HepG2 (cell line): ENCODE results near the gene ITGB6. TPM values are rescaled to one million over a fixed set of nuclear protein-coding genes. Genes with fewer than 3 reads are reported as not detected.

Experiments
- ARID2 ChIP-seq: sonication (generic); formaldehyde crosslinking; IDR thresholded peaks from 2 replicates; pipeline ENCODE4 v1.8.1; 2022; ENCODE audit warnings: mild to moderate bottlenecking, missing genetic modification reagents, borderline replicate concordance
- FLYWCH1 ChIP-seq: sonication (generic); formaldehyde crosslinking; IDR thresholded peaks from 2 replicates; pipeline ENCODE4 v1.8.1; 2023; ENCODE audit warnings: mild to moderate bottlenecking, missing genetic modification reagents
- IKZF5 ChIP-seq: IDR thresholded peaks from 2 replicates; pipeline ENCODE4 v1.6.1; 2018; ENCODE audit warnings: missing genetic modification reagents, mild to moderate bottlenecking, missing compliant biosample characterization
- KLF12 ChIP-seq: sonication (generic); formaldehyde crosslinking; IDR thresholded peaks from 2 replicates; pipeline ENCODE4 v1.4.0; 2020; ENCODE audit warnings: missing genetic modification reagents, borderline replicate concordance
- KLF6 ChIP-seq: IDR thresholded peaks from 2 replicates; pipeline ENCODE4 v1.8.0; 2016; ENCODE audit warnings: missing biosample characterization, missing genetic modification reagents
- MBD4 ChIP-seq: IDR thresholded peaks from 2 replicates; pipeline ENCODE4 v1.6.1; 2012; ENCODE audit warnings: low read length, inconsistent platforms, borderline replicate concordance
- MTA1 ChIP-seq: sonication (generic); formaldehyde crosslinking; IDR thresholded peaks from 2 replicates; pipeline ENCODE4 v1.4.0; 2020; ENCODE audit warnings: missing genetic modification reagents, mild to moderate bottlenecking, borderline replicate concordance
- THRA ChIP-seq: sonication (generic); formaldehyde crosslinking; IDR thresholded peaks from 2 replicates; pipeline ENCODE4 v1.4.0; 2020; ENCODE audit warnings: missing genetic modification reagents, borderline replicate concordance
- YY1 ChIP-seq: IDR thresholded peaks from 2 replicates; pipeline ENCODE4 v1.6.1; 2011; ENCODE audit warnings: low read length, low read depth, moderate library complexity, mild to moderate bottlenecking; ENCODE audit not compliant: insufficient read depth, insufficient replicate concordance
- ZBED4 ChIP-seq: sonication (generic); formaldehyde crosslinking; IDR thresholded peaks from 2 replicates; pipeline ENCODE4 v1.4.0; 2020; ENCODE audit warnings: missing genetic modification reagents, borderline replicate concordance
- ZBTB2 ChIP-seq: sonication (generic); formaldehyde crosslinking; IDR thresholded peaks from 2 replicates; pipeline ENCODE4 v1.8.0; 2022; ENCODE audit warnings: low read depth, missing genetic modification reagents
- ZNF205 ChIP-seq: IDR thresholded peaks from 2 replicates; pipeline ENCODE4 v1.6.1; 2018; ENCODE audit warnings: missing biosample characterization, missing genetic modification reagents
- ZNF383 ChIP-seq: sonication (generic); formaldehyde crosslinking; IDR thresholded peaks from 2 replicates; pipeline ENCODE4 v1.4.0; 2020; ENCODE audit warnings: missing genetic modification reagents, mild to moderate bottlenecking, borderline replicate concordance
- ZNF770 ChIP-seq: sonication (generic); formaldehyde crosslinking; IDR thresholded peaks from 2 replicates; pipeline ENCODE4 v1.5.0; 2020; ENCODE audit warnings: mild to moderate bottlenecking, missing genetic modification reagents
- ZNF800 ChIP-seq: sonication (generic); formaldehyde crosslinking; IDR thresholded peaks from 2 replicates; pipeline ENCODE4 v1.4.0; 2020; ENCODE audit warnings: missing genetic modification reagents
- ZZZ3 ChIP-seq: sonication (generic); formaldehyde crosslinking; IDR thresholded peaks from 2 replicates; pipeline ENCODE4 v1.4.0; 2020; ENCODE audit warnings: missing genetic modification reagents, mild to moderate bottlenecking, borderline replicate concordance
- polyA plus RNA-seq, 8 experiments: library from polyadenylated mRNA; depleted of rRNA in 3 of 8; stranded (reverse) in 7 of 8; unstranded in 1 of 8; fragments of >200 nt; fragmentation: Illumina TruSeq in 4 of 8; extraction: Trizol in 4 of 8; gene quantifications; 2 replicates each; pipeline versions ENCODE4 v1.2.1 to v1.2.3, GENCODE V29; 2011 to 2016; ENCODE audit warnings: low read depth in 4 of 8, missing spikeins in 1 of 8, mixed read lengths in 1 of 8; ENCODE audit not compliant: insufficient read depth in 1 of 8
- total RNA-seq, 5 experiments: library from RNA; depleted of rRNA; stranded (reverse); fragments of >200 nt; fragmentation: Illumina TruSeq; extraction: Trizol; gene quantifications; 2 replicates each; pipeline ENCODE4 v1.2.3, GENCODE V29; 2016; ENCODE audit warnings: low read depth in 1 of 5

ITGB6 gene
- total and polyA plus RNA-seq, 2 of the 13 experiments (the other 11 are each of a cell fraction or from before 2014, with no cell fraction given): not detected

- TF ChIP-seq ZBTB2 (CRISPR knock-in tag) (no peak), ZNF800 (CRISPR knock-in tag) (no peak), YY1 (no peak), MBD4 (no peak), KLF12 (CRISPR knock-in tag) (no peak), IKZF5 (no peak), THRA (peak; percentile 21; the same call in 1 of the 2 replicates), ZZZ3 (no peak), ZNF383 (CRISPR knock-in tag) (no peak), ZNF770 (CRISPR knock-in tag) (no peak), ZBED4 (no peak), ZNF205 (CRISPR knock-in tag) (no peak), FLYWCH1 (CRISPR knock-in tag) (no peak), MTA1 (no peak), KLF6 (CRISPR knock-in tag) (no peak), ARID2 (no peak)
Observed at GRCh38 chr2:160222546-160223283, 22.6 kb upstream of the ITGB6 start (continued).
